HG03097 (cell line): Measurements from ENCODE around the gene TNFRSF21.
A peak's percentile ranks its signal among the peaks of the same experiment; 100 is the strongest.
"Not testable (repeated sequence)": the region's sequence is repeated elsewhere in the genome, so short reads cannot be mapped to it uniquely, and the experiment has no call there.

Source experiments
- ATAC-seq: cut with Tn5 transposase; IDR thresholded peaks from one replicate; pipeline ENCODE4 v1.9.1; 2021; ENCODE audit not compliant: unreplicated experiment, low FRiP score

Gene TNFRSF21, protein sequence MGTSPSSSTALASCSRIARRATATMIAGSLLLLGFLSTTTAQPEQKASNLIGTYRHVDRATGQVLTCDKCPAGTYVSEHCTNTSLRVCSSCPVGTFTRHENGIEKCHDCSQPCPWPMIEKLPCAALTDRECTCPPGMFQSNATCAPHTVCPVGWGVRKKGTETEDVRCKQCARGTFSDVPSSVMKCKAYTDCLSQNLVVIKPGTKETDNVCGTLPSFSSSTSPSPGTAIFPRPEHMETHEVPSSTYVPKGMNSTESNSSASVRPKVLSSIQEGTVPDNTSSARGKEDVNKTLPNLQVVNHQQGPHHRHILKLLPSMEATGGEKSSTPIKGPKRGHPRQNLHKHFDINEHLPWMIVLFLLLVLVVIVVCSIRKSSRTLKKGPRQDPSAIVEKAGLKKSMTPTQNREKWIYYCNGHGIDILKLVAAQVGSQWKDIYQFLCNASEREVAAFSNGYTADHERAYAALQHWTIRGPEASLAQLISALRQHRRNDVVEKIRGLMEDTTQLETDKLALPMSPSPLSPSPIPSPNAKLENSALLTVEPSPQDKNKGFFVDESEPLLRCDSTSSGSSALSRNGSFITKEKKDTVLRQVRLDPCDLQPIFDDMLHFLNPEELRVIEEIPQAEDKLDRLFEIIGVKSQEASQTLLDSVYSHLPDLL

DNA sequence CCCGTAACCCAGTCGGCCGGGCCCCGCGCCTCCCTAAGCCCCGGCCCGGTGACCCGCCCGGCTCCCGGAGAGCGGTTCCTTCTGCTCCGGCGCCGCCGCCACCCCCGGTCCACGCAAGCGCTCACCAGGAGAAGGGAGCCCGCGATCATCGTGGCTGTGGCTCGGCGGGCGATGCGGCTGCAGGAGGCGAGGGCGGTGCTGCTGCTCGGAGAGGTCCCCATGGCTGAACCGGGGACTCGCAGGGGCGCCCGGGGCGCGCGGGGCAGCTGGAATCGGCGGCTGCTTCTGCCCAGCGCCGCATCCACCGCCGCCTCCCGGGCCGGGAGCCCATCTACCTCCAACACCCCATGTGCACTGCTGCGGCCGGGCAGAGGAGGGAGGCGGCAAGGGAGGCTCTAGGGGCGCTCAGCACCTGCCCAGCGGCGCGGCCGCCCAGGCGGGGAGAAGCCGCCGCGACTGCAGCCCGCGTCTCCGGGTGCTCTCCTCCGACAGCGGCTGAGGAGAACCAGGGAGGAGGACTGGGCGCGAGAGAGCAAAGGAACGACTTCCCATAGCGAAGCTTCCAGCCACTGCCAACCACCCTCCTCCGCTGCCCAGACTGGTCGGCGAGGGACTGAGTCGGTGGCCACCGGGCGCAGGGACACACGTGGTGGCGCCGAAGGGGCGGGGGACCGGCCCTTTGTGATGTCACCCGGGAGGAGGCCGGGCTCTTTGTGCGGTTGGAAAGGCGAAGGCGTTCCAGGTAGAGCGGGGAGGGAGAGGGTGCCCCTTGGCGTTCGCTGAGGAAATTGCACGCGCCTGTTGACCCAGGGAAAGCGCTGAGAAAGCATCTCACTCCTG is at the start of gene TNFRSF21:
Gene TNFRSF21 (minus strand): TSS at position 615 of the 840 bp plus-strand sequence. CDS start 394 bp downstream, at position 221.
- peak; percentile 97 for ATAC-seq

DNA sequence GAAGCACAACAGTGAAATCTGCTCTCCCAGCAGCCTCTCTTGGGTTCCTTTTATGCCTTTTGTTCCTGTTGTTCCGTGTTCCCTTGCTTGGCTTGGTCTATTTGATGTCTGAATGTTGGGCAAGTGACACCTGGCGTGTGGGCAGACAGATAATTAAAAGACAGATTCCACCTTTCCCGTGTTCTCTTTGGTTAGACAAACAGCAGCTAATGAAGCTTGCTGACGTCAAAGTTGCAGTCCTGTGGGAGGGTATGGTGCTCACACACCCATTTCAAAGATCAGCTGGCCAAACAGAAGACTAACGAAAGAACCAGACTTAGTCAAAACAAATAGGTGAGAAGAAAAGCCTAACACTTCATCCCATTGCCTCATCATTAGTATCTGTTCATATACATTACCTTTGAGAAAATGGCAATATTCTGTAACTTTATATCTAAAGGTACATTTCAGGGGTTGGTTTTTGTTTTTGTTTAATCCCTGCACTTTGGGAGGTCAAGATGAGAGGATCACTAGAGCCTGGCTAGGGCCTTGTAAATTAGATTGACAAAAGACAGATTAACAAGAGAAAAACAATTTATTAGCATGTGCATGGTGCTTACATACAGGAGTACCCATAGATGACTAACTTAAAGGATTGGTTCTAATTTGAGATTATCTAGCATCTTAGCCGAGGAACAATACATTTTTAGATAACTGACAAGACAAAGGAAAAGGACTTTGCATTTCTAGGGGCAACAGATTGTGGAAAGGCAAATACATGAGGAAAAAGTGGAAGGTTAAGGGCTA is 48.9 kb upstream of the TNFRSF21 start:
- ATAC-seq, result no peak

DNA sequence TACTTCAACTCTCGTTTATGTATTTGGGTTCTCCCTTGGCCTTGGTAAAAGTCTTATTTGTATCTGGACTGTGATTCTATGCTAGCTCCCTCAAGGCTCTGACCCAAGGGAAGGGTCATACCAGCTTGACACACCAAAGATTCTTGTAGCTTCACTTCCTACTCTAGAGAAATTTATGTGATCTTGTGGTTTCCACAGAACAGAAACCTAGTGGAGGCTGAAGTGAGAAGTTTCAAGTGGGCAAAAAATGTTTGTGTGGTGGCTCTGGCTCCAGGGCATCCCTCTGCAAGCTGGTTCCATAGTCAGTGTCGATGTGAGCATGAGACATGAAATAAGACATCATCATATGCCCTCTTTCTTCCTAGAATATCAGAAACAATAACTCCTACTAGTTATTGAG is 48.1 kb upstream of the TNFRSF21 start:
- peak; percentile 76 for ATAC-seq

DNA sequence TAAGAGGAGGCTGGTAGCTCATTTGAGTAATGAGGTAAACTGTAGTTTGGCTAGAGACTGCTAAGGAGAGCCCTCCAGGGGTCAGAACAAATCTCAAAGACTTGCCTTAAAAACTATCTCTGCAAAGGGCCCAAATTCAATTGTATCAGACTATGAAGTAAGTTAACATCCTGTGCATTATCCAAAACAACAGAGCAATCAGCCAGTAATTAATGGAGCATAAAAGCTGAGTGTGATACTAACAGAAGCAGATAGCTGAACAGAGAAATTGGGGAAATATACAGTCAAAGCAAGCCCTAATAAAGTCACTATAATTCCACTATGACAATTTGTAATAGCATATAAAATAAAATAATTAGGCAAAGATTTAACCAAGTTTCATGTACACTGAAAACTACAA is 45.8 kb upstream of the TNFRSF21 start:
- ATAC-seq, result no peak

DNA sequence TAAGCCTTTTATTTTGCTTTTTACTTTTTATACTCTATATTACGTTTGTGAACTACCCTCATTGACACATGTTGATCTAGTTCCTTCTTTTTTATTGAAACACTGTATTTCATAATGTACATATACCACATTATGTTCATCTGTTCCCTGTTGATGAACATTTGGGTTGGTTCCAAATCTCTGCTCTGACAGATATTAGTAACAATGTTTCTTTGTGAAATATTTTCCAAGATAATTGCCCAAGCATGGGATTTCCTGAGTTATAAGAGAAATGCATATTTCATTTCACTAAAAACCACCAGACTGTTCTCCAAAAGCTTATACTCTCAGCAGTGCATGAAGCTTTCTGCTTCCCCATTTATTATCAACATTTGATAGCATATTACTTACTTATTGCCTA is 44.2 kb upstream of the TNFRSF21 start:
- ATAC-seq, result no peak

DNA sequence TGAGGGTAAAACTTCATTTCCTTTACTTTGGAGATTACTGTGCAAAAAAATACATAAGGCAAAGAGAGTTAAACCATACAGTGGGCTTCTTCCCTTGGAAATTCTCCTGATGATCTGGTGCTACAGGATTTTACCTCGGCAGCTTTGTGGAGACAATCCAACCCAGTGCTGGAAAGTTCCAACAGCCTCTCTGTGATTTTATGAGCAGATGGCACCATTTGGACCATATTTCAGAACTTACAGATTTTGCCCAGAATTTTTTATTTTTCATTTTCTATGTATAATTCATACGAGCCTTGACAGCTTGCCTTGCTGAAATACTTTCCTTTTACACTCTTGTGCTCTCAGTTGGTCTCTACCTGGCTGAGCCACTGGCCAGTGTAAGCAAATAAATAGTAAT is 43.3 kb upstream of the TNFRSF21 start:
- ATAC-seq, result no peak

DNA sequence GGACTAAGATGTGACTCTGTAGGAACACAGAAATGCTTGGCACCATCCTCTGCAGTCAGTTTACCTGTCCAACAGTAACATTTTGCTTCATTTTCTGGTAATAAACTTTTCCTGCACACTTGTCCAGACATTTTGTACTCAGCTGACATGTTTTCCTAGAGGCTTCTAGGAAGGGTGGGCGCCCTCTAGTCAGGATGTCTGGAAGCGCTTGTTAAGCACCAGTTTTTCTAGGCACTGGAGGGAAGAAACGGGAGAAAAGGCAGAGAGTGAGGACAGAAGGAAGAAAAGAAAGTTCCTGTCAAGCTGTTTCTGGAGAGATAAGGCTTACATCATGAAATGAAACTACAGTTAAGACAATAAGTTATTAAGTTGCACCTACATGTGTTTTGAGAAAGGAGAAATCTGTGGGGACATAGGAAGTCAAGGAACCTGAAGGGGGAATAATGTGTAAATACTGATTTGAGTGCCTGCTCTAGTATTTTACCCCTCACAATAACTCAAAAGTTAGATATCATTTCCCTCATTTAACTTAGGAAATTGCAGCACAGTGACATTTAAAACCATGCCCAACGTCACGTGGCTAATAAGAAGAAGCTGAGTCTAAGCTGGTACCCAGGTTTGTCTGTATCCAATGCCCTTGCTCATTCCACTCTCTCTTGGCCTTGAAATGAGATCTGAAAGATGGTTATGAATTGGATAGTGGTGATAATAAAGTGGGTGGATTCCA is 42.7 kb upstream of the TNFRSF21 start:
- no peak for ATAC-seq

DNA sequence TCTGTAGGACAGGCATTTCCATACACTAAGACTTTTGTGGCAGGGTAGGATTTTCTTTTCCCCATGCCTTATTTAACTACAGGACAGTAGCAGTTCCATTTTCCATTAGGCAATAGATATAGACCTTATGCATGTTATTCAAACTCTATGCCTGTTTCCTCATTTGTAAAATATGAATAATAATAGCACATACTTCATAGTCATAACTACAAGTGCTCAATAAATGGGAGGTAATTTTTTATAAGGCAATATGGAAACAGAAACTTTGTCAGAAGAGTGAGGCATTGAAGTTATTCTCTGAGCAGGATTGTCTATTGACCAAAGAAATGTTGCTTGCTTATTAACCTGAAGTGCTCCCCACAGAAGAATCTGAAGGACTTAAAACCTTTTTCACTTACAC is 41.9 kb upstream of the TNFRSF21 start:
- no peak for ATAC-seq

DNA sequence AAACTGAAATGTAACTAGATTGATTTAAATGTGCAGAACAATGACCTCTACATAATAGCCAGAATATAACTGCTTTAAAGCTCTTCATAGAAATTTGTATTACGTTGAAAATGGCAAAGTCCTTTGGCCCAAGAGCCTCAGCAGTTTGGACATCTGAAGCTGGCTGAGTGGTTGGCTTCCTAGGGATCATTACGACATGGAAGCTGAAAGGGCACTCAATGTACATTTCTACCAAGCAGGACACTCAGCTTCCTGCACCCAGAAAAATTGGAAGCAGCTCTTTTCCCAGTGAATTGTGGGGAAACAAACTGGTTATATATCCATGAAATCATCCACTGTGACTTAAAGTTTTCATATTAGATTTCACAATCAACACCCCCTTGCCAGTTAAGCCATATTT is 40.2 kb upstream of the TNFRSF21 start:
- ATAC-seq, result no peak

DNA sequence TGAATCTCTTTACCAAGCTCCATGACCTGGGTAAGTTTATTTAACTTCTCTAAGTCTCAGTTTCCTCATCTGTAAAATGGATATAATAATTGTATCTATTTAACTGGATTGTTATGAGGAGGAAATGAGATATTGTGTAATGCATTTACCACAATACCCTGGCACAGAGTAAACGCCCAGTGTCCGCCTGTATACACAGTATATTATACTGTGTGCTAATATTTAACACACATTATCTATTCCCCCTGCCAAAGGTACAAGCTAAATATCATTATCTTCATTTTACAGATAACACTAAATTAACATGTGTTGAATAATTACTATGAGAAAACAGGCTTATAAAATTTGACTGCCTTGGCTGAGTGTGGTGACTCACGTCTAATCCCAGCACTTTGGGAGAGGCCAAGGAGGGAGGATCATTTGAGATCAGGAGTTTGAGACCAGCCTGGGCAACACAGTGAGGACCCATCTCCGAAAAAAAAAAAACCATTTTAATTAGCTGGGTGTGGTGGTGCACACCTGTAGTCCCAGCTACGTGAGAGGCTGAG is 38.7 kb upstream of the TNFRSF21 start:
- ATAC-seq, result no peak

DNA sequence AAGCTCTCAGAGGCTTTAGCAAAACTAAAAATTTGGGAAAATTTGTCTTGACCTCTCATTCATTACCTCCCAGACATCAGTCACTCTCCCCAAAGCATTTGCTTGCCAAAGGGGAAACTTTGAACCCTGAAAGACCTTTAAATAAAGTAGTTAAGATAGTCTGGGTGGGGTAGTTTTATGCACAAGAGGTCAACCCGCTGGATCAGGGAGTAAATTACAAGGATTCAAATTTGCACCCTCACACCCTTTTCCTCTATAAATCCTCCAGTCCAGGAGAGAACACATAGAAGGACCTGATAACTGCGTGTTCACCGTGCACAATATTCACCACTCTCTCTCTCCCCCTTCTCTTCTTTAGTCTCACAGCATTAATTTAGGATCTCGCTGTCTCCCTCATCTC is 36.1 kb upstream of the TNFRSF21 start:
- ATAC-seq, result no peak

DNA sequence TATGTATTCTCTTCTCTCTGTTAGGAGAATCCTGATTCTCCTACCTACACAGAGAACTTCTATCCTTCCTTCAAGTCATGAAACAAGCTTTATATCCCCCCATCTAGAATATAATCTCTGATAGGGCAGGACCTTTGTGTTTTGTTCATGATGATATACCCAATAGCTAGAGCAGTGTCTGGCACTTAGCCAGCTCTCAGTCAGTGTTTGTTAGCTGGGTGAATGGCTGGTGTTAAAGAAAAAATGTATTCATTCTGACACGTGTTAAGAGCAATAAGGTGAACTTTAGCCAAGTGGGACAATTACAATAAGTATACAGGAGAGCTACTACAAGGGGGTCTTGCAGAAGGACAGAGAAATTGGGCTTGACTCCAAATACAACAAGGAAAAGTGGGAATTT is 34.3 kb upstream of the TNFRSF21 start:
- no peak for ATAC-seq

DNA sequence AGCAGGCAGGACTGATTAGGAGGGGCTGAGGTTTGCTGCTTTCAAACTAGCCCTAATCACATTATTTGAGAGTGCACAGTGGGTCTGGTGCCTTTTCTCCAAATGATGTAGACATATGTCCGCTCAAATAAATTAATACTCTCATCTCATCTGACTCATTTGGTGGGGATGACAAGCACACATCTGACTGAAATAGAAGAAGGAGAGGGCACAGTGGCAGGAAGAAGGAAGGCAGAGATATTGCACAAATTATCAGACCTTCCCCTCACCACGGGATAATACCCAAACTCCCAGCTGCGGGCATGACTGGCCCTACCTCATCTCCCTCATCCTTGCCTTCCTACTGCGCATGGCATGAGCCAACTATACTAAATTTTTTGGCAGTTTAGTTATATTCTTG is 33.9 kb upstream of the TNFRSF21 start:
- no peak for ATAC-seq

DNA sequence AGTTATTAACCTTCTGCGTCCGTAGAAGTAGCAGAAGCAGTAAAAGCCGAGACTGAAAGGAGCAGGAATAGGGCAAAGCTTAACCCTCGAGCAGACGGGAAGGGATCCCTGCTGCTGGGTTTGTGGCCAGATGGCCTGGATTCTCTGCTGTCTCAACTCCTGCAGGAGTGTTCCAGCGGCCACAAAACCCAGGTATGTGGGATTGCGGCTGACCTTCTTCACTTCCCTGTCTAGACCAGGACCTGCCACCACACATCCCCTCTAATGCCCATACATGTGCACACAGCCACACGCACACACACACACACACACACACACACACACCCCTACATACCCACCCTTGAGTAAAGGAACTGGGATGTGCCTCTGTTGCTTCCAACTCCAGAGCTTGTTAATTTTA is 33.1 kb upstream of the TNFRSF21 start:
- ATAC-seq, result no peak

DNA sequence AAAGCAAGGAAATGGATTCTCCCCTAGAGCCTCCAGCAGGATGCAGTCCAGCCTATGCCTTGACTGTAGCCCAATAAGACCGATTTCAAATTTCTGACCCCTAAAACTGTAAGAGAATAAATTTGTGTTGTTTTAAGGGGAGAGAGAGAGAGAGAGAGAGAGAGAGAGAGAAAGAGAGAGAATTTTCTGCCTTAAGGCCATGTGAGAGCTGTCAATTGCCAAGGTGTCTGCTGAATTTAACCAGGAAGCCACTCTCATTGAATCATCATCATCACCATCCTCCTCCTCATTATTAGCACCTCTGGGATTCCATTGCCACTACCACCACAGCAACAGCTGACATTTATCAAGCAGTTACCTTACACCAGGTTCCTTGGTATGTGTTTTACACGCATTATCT is 27.8 kb upstream of the TNFRSF21 start:
- no peak for ATAC-seq

DNA sequence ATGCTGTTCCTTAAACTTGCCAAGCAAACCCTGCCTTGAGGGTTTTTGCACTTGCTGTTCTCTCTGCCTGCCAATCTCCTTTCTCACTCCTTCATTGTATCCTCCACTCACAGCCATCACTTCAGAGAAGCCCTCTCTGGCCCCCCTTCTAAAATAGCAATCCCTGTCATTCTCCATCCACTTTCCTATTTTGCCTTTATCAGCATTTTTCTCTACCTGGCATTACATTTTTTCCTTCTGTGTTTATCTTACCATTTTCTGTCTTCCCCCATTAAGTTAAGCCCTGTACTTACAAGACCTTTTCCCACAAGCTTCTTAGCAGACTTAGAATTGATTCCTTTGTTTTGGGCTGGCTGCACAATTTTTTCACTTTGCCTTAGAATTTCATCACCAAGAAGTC is 26.6 kb upstream of the TNFRSF21 start:
- ATAC-seq, result no peak

DNA sequence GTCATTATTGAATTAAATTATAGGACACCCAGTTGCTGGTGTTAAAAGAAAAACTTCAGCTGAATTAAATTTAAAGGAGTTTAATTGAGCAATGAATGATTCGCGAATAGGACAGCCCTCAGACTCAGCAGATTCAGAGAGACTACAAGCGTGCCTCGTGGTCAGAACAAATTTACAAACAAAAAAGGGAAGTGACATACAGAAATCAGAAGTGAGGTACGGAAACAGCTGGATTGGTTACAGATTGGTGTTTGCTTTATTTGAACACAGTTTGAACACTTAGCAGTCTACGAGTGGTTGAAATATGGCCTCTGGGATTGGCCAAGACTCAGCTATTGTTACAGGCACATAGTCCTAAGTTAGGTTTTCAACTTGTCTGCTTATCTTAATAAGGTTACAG is 25.8 kb upstream of the TNFRSF21 start:
- ATAC-seq, result peak; percentile 96

DNA sequence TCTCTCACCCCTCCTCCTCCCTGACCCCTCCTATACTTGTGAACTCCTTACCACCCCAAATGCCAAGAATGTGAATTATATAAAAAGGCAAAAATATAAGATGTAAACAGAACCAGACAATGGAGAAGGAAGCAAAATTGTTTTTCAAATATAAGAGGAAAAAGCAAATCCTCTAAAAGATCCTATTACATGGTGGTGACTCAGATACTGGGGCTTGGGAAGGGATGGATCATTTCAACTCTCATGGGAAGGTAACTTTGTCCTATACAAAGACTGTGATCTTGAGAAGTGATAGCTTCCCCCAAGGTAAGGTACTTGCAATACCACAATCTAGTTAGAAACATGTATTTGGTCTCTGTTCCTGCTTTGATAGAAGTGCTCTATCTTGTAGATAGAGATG is 24.6 kb upstream of the TNFRSF21 start:
- no peak for ATAC-seq

DNA sequence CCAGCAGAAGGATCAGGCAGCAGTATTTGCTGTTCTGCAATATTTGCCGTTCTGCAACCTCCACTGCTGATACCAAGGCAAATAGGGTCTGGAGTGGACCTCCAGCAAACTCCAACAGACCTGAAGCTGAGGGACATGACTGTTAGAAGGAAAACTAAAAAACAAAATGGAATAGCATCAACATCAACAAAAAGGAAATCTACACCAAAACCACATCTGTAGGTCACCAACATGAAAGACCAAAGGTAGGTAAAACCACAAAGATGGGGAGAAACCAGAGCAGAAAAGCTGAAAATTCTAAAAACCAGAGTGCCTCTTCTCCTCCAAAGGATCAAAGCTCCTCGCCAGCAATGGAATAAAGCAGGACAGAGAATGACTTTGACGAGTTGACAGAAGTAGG is 18.9 kb upstream of the TNFRSF21 start:
- not testable (repeated sequence) for ATAC-seq

DNA sequence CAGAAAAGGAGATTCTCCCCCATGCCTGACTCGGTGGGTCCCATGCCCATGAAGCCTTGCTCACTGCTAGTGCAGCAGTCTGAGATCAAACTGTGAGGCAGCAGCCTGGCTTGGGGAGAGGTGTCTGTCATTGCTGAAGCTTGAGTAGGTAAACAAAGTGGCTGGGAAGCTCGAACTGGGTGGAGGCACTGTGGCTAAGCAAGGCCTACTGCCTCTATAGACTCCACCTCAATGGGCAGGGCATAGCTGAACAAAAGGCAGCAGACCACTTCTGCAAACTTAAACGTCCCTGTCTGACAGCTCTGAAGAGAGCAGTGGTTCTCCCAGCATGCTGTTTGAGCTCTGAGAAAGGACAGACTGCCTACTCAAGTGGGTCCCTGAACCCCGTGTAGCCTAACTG is 18.4 kb upstream of the TNFRSF21 start:
- not testable (repeated sequence) for ATAC-seq
